ENCODE results near the gene IFNL2. TPM values are rescaled to one million over a fixed set of nuclear protein-coding genes. Genes with fewer than 3 reads are reported as not detected.
A peak's percentile ranks its signal among the peaks of the same experiment; 100 is the strongest.

IFNL2 gene
- total and polyA plus RNA-seq, 4 experiments from 2014 or later, result not detected

DNA sequence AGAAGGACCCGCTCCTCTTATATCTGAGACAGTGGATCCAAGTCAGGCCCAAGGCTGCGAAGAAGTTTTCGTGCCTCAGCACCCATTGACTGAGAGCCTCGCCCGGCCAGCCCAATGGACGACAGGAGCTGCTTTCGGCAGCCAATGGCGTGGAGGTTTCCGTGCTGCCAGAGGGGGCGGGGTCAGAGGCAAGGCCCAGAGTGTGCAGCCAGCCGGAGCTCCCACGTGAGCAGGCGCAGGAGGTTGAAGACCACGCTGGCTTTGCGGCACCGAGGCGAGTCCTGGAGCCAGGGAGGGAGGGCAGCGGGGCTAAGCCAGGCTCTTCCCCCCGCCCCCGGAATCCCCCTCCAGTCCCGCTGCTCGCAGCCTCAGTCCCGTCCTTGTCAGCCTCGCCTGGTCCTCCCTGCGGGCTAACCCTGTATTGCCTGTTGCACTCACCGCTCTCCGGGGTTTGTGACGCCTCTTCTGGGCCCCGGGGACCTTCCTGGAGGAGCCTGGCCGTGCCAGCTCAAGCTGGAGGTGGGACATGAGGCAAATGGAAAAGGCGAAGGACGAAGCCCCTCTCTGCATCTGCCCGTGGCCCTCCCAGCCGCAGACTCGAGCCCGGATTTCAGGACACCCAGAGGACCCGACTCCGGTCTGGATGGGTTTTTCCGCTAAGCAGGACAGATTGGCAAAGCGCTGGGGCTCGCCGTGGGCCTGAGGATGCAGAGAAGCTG lies 21.1 kb upstream of the IFNL2 start:
- CTCF ChIA-PET (ENCODE audit: partially characterized antibody), result no interaction called here
- peaks cover 1 to 4% of the 10 kb centered on the region in 2 donors for H3K27me3 Mint-ChIP-seq
- no peak overlapping the region for H3K27ac Mint-ChIP-seq

DNA sequence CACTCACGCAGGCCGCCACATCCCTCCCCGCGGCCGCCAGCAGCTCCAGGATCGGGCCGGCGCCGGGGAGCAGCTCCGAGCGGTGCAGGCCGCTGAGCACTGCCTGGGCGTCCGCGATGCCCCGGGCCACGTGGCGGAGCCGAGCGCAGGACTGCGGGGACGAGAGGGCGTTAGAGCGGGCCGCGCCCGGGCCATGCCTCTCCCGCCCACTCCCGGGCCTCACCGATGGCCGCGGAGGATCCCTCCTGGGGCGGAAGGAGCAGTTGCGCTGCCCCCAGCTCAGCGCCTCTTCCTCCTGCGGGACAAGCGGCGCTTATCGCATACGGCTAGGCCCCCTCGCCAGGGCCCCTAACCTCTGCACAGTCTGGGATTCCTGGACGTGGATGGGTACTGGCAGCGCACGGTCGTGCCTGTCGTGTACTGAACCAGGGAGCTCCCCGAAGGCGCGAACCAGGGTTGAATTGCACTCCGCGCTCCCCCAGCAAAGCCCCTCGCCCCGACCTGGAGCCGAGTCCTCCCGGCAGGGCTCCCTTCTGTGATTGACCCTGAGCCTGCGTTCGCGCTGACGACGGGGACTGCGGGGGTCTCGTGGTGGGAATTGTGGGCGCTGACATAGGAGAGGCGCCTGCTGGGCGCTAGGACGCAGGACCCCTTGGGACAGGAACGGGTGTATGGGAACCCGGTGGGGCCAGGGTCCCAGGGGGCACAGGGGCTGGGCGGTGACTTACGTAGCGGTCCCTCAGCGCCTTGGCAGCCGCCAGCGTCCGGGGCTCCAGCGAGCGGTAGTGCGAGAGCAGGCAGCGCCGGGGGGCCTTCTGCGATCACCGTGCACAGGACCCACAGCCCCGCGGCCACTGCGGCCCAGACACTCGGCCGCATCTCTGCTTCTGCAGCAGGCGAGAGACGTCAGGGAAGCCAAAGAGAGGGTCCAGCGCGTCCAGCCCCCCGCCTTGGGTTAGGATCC lies 20.2 kb upstream of the IFNL2 start:
- Mint-ChIP-seq H3K9me3 (no peaks in the 10 kb centered on the region), H3K4me1 (peaks cover 0 to 7% (median 3%) of the 10 kb centered on the region in 4 donors)

More for the DNA sequence above, 21.1 kb upstream of the IFNL2 start:
- H3K27ac ChIP-seq (ENCODE audit: low read depth, low read length), result no peak overlapping the region
- H3K9me3 ChIP-seq (ENCODE audit: control insufficient read depth in 1 of 2, low read length in 2 of 2), result no peaks in the 10 kb centered on the region
- H3K4me1 ChIP-seq (ENCODE audit: insufficient read depth, low read length), result no peaks in the 10 kb centered on the region
- intact Hi-C loops (cut with micrococcal nuclease), result no loop called here
- Mint-ChIP-seq H3K36me3 (no peaks in the 10 kb centered on the region), H3K9me3 (no peaks in the 10 kb centered on the region), H3K4me1 (peaks cover 0 to 4% (median 3%) of the 10 kb centered on the region in 4 donors), H3K4me3 (peak overlapping the region; percentile 36 to 73 (median 56))
- POLR2A ChIA-PET (ENCODE audit: partially characterized antibody), result interaction anchor here (0.8 to 1.0 kb wide), 2 partner anchors 120 to 144 kb away, joined by 3 read pairs; partner anchors contain the start of genes MED29 and PAF1
- H3K4me3 ChIP-seq (ENCODE audit: low read length in 2 of 2), result no peak overlapping the region
- no peaks in the 10 kb centered on the region for H3K27me3 ChIP-seq (ENCODE audit: insufficient read depth, low read length)
- no peaks in the 10 kb centered on the region for H3K36me3 ChIP-seq (ENCODE audit: insufficient read depth, low read length)
- DNase-seq, result peak in 3 of 5 donors; percentile 22 to 56 (median 30)

DNA sequence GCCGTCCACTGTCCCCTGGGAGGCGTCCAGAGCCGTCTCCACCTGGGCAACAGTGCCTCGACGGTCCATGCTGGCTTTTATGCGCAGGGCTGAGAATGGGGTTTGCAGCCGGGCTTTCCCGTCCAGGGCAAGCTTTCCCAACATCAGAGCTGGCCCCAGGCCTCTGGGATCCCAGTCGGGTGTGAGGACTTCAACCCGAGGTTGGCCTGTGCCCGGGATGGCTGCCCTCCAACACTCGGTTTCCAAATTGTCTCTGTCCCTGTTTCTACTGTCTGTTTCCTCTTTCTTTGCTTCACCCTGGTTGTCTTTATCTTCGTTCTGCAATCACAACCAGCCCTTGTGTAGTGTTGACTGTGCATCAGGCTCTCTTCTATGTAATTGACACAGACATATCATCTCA lies 19.4 kb upstream of the IFNL2 start, which contains the start of gene IFNL4:
TSS of gene IFNL4 (minus strand) at position 51 of the 400 bp plus-strand sequence.
- Mint-ChIP-seq H3K9me3 (no peaks in the 10 kb centered on the region), H3K27me3 (peaks cover 1 to 4% of the 10 kb centered on the region in 2 donors), H3K36me3 (no peaks in the 10 kb centered on the region), H3K4me3 (peak within 1 kb of the TSS in 4 of 8 donors; percentile 13 to 56 (median 32)), H3K4me1 (peaks cover 0 to 7% (median 3%) of the 10 kb centered on the region in 4 donors), H3K27ac (no peak within 1 kb of the TSS)
- intact Hi-C loops (cut with micrococcal nuclease), result no loop called here
- Histone ChIP-seq H3K9me3 (ENCODE audit: control insufficient read depth in 1 of 2, low read length in 2 of 2) (no peaks in the 10 kb centered on the region), H3K4me3 (ENCODE audit: low read length in 2 of 2) (no peak within 1 kb of the TSS), H3K36me3 (ENCODE audit: insufficient read depth, low read length) (no peaks in the 10 kb centered on the region), H3K27ac (ENCODE audit: low read depth, low read length) (no peak within 1 kb of the TSS), H3K4me1 (ENCODE audit: insufficient read depth, low read length) (no peaks in the 10 kb centered on the region), H3K27me3 (ENCODE audit: insufficient read depth, low read length) (no peaks in the 10 kb centered on the region)
- ChIA-PET POLR2A (ENCODE audit: partially characterized antibody) (no interaction called here), CTCF (ENCODE audit: partially characterized antibody) (interaction anchor here (1.2 kb wide), 1 partner anchor 49 kb away, joined by 3 read pairs; no protein-coding TSS in a partner anchor)
- DNase-seq, result no peak

More for the DNA sequence above, 20.2 kb upstream of the IFNL2 start:
- Mint-ChIP-seq H3K27ac (no peak overlapping the region), H3K4me3 (peak overlapping the region in 2 of 8 donors; percentile 13 to 27), H3K27me3 (peaks cover 1 to 4% of the 10 kb centered on the region in 2 donors), H3K36me3 (no peaks in the 10 kb centered on the region)
- H3K27ac ChIP-seq (ENCODE audit: low read depth, low read length), result no peak overlapping the region
- no peaks in the 10 kb centered on the region for H3K27me3 ChIP-seq (ENCODE audit: insufficient read depth, low read length)
- intact Hi-C loops (cut with micrococcal nuclease), result no loop called here
- no peaks in the 10 kb centered on the region for H3K9me3 ChIP-seq (ENCODE audit: control insufficient read depth in 1 of 2, low read length in 2 of 2)
- H3K4me1 ChIP-seq (ENCODE audit: insufficient read depth, low read length), result no peaks in the 10 kb centered on the region
- ChIA-PET POLR2A (ENCODE audit: partially characterized antibody) (interaction anchor here (0.8 to 1.0 kb wide), 2 partner anchors 121 to 143 kb away, joined by 3 read pairs; partner anchors contain the start of genes MED29 and PAF1), CTCF (ENCODE audit: partially characterized antibody) (no interaction called here)
- no peak overlapping the region for H3K4me3 ChIP-seq (ENCODE audit: low read length in 2 of 2)
- no peaks in the 10 kb centered on the region for H3K36me3 ChIP-seq (ENCODE audit: insufficient read depth, low read length)
- peak in 2 of 5 donors; percentile 14 to 17 for DNase-seq

DNA sequence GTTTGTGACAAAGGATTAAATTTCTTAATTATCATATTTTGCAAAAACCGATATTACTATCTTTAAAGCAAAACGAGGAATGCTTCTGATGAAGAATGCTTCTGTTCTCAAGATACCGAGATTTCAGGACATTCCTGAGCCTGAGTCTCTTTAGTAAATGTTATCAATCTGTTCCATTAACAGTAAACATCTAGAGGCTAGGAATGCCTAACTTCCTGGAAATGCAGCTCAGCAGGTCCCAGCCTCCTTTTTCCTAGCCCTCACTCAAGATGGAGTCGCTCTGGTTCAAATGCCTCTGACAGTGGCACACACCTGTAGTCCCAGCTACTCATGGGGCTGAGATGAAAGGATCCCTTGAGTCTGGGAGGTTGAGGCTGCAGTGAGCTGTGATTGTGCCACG lies 17.1 kb upstream of the IFNL2 start:
- Mint-ChIP-seq H3K9me3 (no peaks in the 10 kb centered on the region), H3K27ac (no peak overlapping the region), H3K4me3 (no peak overlapping the region), H3K4me1 (peaks cover 0 to 7% (median 3%) of the 10 kb centered on the region in 4 donors), H3K36me3 (no peaks in the 10 kb centered on the region), H3K27me3 (peaks cover 1 to 4% of the 10 kb centered on the region in 2 donors)
- no peaks in the 10 kb centered on the region for H3K36me3 ChIP-seq (ENCODE audit: insufficient read depth, low read length)
- no peaks in the 10 kb centered on the region for H3K9me3 ChIP-seq (ENCODE audit: control insufficient read depth in 1 of 2, low read length in 2 of 2)
- no peaks in the 10 kb centered on the region for H3K27me3 ChIP-seq (ENCODE audit: insufficient read depth, low read length)
- POLR2A ChIA-PET (ENCODE audit: partially characterized antibody), result no interaction called here
- no peak overlapping the region for H3K27ac ChIP-seq (ENCODE audit: low read depth, low read length)
- no peak for DNase-seq
- CTCF ChIA-PET (ENCODE audit: partially characterized antibody), result no interaction called here
- intact Hi-C loops (cut with micrococcal nuclease), result no loop called here
- H3K4me1 ChIP-seq (ENCODE audit: insufficient read depth, low read length), result no peaks in the 10 kb centered on the region
- H3K4me3 ChIP-seq (ENCODE audit: low read length in 2 of 2), result no peak overlapping the region

DNA sequence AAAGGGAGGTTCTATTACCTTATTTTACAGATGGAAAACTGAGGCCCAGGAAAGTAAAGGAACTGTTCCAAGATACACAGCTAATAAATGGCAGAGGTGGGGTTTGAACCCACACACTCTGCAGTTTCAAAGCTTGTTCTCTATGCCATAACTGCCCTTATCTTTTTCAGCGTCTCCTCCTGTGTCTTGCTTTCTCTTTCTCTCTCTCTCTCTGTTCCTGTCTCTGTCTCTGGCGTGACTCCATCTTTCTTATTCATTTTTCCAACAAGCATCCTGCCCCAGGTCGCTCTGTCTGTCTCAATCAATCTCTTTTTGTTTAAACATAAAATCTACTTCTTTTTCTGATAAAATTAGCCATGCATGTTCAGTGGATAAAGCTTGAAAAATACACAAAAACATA lies 16.4 kb upstream of the IFNL2 start:
- Histone ChIP-seq H3K9me3 (ENCODE audit: control insufficient read depth in 1 of 2, low read length in 2 of 2) (no peaks in the 10 kb centered on the region), H3K36me3 (ENCODE audit: insufficient read depth, low read length) (no peaks in the 10 kb centered on the region), H3K4me3 (ENCODE audit: low read length in 2 of 2) (no peak overlapping the region), H3K27ac (ENCODE audit: low read depth, low read length) (no peak overlapping the region), H3K4me1 (ENCODE audit: insufficient read depth, low read length) (no peaks in the 10 kb centered on the region), H3K27me3 (ENCODE audit: insufficient read depth, low read length) (no peaks in the 10 kb centered on the region)
- Mint-ChIP-seq H3K36me3 (no peaks in the 10 kb centered on the region), H3K27me3 (peaks cover 5 to 8% of the 10 kb centered on the region in 2 donors), H3K9me3 (peaks cover 0 to 4% (median 0%) of the 10 kb centered on the region in 8 donors), H3K4me1 (peaks cover 0 to 7% (median 3%) of the 10 kb centered on the region in 4 donors), H3K27ac (peak overlapping the region in 2 of 7 donors; percentile 3 to 83), H3K4me3 (no peak overlapping the region)
- ChIA-PET POLR2A (ENCODE audit: partially characterized antibody) (no interaction called here), CTCF (ENCODE audit: partially characterized antibody) (no interaction called here)
- no peak for DNase-seq
- intact Hi-C loops (cut with micrococcal nuclease), result no loop called here

DNA sequence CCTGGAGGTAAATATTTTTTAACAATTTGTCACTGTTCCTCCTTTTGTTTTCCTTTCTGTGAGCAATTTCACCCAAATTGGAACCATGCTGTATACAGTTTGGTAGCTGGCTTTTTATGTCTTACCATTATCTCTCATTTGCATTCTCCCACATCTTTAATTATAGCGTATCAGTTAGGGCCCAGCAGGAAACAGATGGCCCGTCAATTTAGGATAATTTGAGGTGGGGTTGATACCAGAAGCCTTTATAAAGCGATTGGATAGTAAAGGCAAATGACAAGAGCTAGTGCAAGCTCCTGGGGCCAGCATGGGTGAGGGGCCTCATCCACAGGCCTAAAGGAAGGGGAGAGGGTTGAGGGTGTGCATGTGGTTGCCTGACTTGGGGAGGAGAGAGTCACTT lies 15.7 kb upstream of the IFNL2 start:
- Mint-ChIP-seq H3K27ac (peak overlapping the region in 1 of 7 donors; percentile 76), H3K4me1 (peaks cover 0 to 4% (median 1%) of the 10 kb centered on the region in 4 donors), H3K36me3 (no peaks in the 10 kb centered on the region), H3K9me3 (peaks cover 0 to 4% (median 0%) of the 10 kb centered on the region in 8 donors), H3K27me3 (peaks cover 6 to 8% of the 10 kb centered on the region in 2 donors), H3K4me3 (no peak overlapping the region)
- Histone ChIP-seq H3K9me3 (ENCODE audit: control insufficient read depth in 1 of 2, low read length in 2 of 2) (no peaks in the 10 kb centered on the region), H3K27ac (ENCODE audit: low read depth, low read length) (no peak overlapping the region), H3K27me3 (ENCODE audit: insufficient read depth, low read length) (no peaks in the 10 kb centered on the region), H3K4me1 (ENCODE audit: insufficient read depth, low read length) (no peaks in the 10 kb centered on the region), H3K4me3 (ENCODE audit: low read length in 2 of 2) (no peak overlapping the region), H3K36me3 (ENCODE audit: insufficient read depth, low read length) (no peaks in the 10 kb centered on the region)
- no peak for DNase-seq
- ChIA-PET POLR2A (ENCODE audit: partially characterized antibody) (no interaction called here), CTCF (ENCODE audit: partially characterized antibody) (interaction anchor here (1.0 kb wide), 1 partner anchor 9 kb away, joined by 4 read pairs; no protein-coding TSS in a partner anchor)
- intact Hi-C loops (cut with micrococcal nuclease), result no loop called here
